K562 (cell line): ENCODE results near the gene ZMYND8. TPM values are rescaled to one million over a fixed set of nuclear protein-coding genes. Genes with fewer than 3 reads are reported as not detected.

Experiments used
- GATA2 ChIP-seq: sonication (generic); formaldehyde crosslinking; IDR thresholded peaks from 2 replicates; pipeline ENCODE4 v1.4.0; 2020; ENCODE audit warnings: mild to moderate bottlenecking, missing genetic modification reagents
- GATAD2B ChIP-seq: fragments of 450-650 bp; IDR thresholded peaks from 2 replicates; pipeline ENCODE4 v1.6.1; 2017; ENCODE audit warnings: mild to moderate bottlenecking, borderline replicate concordance
- LEF1 ChIP-seq: fragments of 450-650 bp; IDR thresholded peaks from 2 replicates; pipeline ENCODE4 v1.6.1; 2016; ENCODE audit warnings: mild to moderate bottlenecking
- REST ChIP-seq, 2 experiments: fragments of 450-650 bp; formaldehyde crosslinking in 1 of 2; IDR thresholded peaks; 2 replicates each; pipeline versions ENCODE4 v1.4.0 to v1.6.1; 2014 to 2020; ENCODE audit warnings: mild to moderate bottlenecking in 2 of 2, borderline replicate concordance in 1 of 2, low read depth in 1 of 2
- STAG1 ChIP-seq: sonication (generic); formaldehyde crosslinking; IDR thresholded peaks from 2 replicates; pipeline ENCODE4 v1.5.0; 2020; ENCODE audit warnings: missing genetic modification reagents, borderline replicate concordance
- THAP12 ChIP-seq: fragments of 250-450 bp; sonication (Bioruptor Pico); IDR thresholded peaks from 2 replicates; pipeline ENCODE4 v1.9.0; 2021; ENCODE audit warnings: mild to moderate bottlenecking, inconsistent platforms
- TRIM28 ChIP-seq: fragments of 450-650 bp; IDR thresholded peaks from 2 replicates; pipeline ENCODE4 v1.6.1; 2017
- USF2 ChIP-seq: sonication (generic); formaldehyde crosslinking; IDR thresholded peaks from 2 replicates; pipeline ENCODE4 v1.5.0; 2020; ENCODE audit warnings: missing genetic modification reagents
- ZNF23 ChIP-seq: fragments of 250-450 bp; sonication (Bioruptor Pico); IDR thresholded peaks from 2 replicates; pipeline ENCODE4 v1.4.0; 2020; ENCODE audit warnings: mild to moderate bottlenecking
- ZNF511 ChIP-seq: sonication (generic); formaldehyde crosslinking; IDR thresholded peaks from 2 replicates; pipeline ENCODE4 v1.8.0; 2022; ENCODE audit warnings: mild to moderate bottlenecking, missing genetic modification reagents
- ZNF586 ChIP-seq: fragments of 450-650 bp; formaldehyde crosslinking; conservative IDR thresholded peaks from 2 replicates; pipeline ENCODE4 v1.4.0; 2020; ENCODE audit warnings: mild to moderate bottlenecking, moderate library complexity
- ZNF695 ChIP-seq: fragments of 450-650 bp; formaldehyde crosslinking; IDR thresholded peaks from 2 replicates; pipeline ENCODE4 v1.4.0; 2020; ENCODE audit warnings: mild to moderate bottlenecking, moderate library complexity
- ZNF76 ChIP-seq: fragments of 250-450 bp; sonication (Bioruptor Pico); IDR thresholded peaks from 2 replicates; pipeline ENCODE4 v1.4.0; 2020; ENCODE audit warnings: mild to moderate bottlenecking, moderate library complexity, borderline replicate concordance
- polyA plus RNA-seq, 8 experiments: library from polyadenylated mRNA; depleted of rRNA in 4 of 8; stranded (reverse) in 5 of 8; unstranded in 3 of 8; fragments of >200 nt; fragmentation: Nextera tagmentation in 2 of 8; fragmentation: Illumina TruSeq in 1 of 8; extraction: Ambion mirVana in 2 of 8; extraction: Trizol in 1 of 8; gene quantifications; 2 replicates each; pipeline versions ENCODE4 v1.2.1 to v1.2.3, GENCODE V29; 2011 to 2014; ENCODE audit warnings: inconsistent platforms in 1 of 8, missing spikeins in 1 of 8
- total RNA-seq, 7 experiments: library from RNA; depleted of rRNA in 6 of 7; stranded (reverse); fragments of >200 nt in 6 of 7; fragmentation: Illumina TruSeq in 2 of 7; extraction: Trizol in 2 of 7; gene quantifications; 2 replicates each; pipeline versions ENCODE4 v1.2.1 to v1.2.3, GENCODE V29; 2011 to 2021; ENCODE audit warnings: low replicate concordance in 1 of 7

Gene ZMYND8
- total and polyA plus RNA-seq, 9 of the 15 experiments (the other 6 are each of a cell fraction or from before 2014, with no cell fraction given) = 31.8 to 148 (median 71.9) TPM

DNA sequence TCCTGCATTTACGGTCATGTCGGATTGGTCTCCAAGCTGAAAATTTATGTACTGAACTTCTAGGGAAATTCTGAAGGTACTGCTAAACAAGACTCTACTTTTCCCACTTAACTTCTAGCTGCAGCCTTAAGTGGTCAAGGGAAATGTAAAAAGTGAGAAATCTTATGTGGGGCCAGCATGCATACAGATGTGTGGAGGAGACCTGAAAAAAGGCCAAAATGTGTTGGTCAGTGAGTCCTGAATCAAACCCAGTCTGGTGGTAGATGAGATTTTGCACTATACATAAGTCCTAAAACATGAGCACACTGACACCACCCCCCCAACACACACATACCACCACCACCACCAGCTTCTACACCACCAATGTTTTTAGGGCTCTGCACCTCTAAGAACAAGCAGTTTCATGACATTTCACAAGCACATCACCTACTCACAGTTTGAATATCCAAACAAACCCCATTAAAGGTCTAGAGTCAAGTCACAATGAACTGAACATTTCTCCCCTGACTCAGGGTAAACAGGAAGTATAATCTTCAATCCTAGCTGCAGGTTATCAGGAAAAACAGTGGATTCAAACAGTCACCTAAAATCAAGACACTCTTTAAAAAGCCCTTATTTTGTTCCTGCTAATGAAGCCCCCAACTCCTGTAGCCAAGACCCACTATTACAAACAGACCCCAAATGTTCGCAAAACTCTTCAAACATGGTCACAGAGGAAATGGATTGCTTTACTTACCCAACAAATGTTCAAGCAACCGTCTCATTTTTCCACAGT is 1.6 kb downstream of the ZMYND8 start (continued):
- 0 out of 2 replicates have a peak, but pooled peaks have one; percentile 34 for TF ChIP-seq THAP12 (CRISPR knock-in tag)
- no peak for TF ChIP-seq ZNF586
- no peak for TF ChIP-seq ZNF76 (CRISPR knock-in tag)
- TF ChIP-seq REST (IDR thresholded peaks at IDR 0.05; ENCODE audit: borderline replicate concordance) = no peak
- 0 out of 2 replicates have a peak, but pooled peaks have one; percentile 44 for TF ChIP-seq REST (CRISPR knock-in tag; IDR thresholded peaks at IDR 0.05; ENCODE audit: low read depth)
- no peak for TF ChIP-seq ZNF695
- no peak for TF ChIP-seq TRIM28
- no peak for TF ChIP-seq GATAD2B
- no peak for TF ChIP-seq ZNF511 (CRISPR knock-in tag)
- TF ChIP-seq STAG1 = no peak
- no peak for TF ChIP-seq ZNF23
- TF ChIP-seq USF2 = no peak
- no peak for TF ChIP-seq GATA2
- TF ChIP-seq LEF1 = peak; percentile 5; the same call in 1 of the 2 replicates
